Psoas muscle (tissue), 8 donors: ENCODE data around the gene UMAD1. TPM values are rescaled to one million over a fixed set of nuclear protein-coding genes. Genes with fewer than 3 reads are reported as not detected.

ENCODE experiments used
- ATAC-seq, 4 donors: fragments of 200-7000 bp; cut with Tn5 transposase; one replicate each; pipeline ENCODE4 v1.9.1; 2020; ENCODE audit warnings: moderate library complexity in 3 of 4, mild to moderate bottlenecking in 2 of 4
- DNase-seq, 2 donors: peaks; one replicate each; pipeline ENCODE4 v3.0.0-alpha.2; 2020
- H3K27ac ChIP-seq: fragments of 200-600 bp; one replicate; pipeline ENCODE4 v1.8.0; 2022
- H3K27me3 ChIP-seq, 3 donors: fragments of 200-600 bp in 1 of 3; one replicate each; pipeline versions ENCODE4 v1.6.1 to v1.8.0; 2013 to 2022; ENCODE audit warnings: low read length in 2 of 3, mild to moderate bottlenecking in 2 of 3, moderate library complexity in 1 of 3; ENCODE audit not compliant: insufficient read depth in 3 of 3
- H3K36me3 ChIP-seq, 2 donors: fragments of 200-600 bp in 1 of 2; one replicate each; pipeline versions ENCODE4 v1.6.1 to v1.8.0; 2013 to 2022; ENCODE audit warnings: low read depth in 1 of 2, mild to moderate bottlenecking in 1 of 2, moderate library complexity in 1 of 2; ENCODE audit not compliant: insufficient read depth in 1 of 2
- H3K4me1 ChIP-seq: fragments of 200-600 bp; one replicate; pipeline ENCODE4 v1.8.0; 2022
- H3K4me3 ChIP-seq: fragments of 200-600 bp; one replicate; pipeline ENCODE4 v1.8.0; 2022; ENCODE audit warnings: mild to moderate bottlenecking
- H3K9me3 ChIP-seq: fragments of 200-600 bp; one replicate; pipeline ENCODE4 v1.8.0; 2022
- CTCF ChIP-seq: fragments of 200-600 bp; IDR thresholded peaks from one replicate; pipeline ENCODE4 v1.8.0; 2022; ENCODE audit warnings: antibody characterized with exemption
- WGBS, 3 donors: extraction: QIAGEN DNeasy Blood & Tissue Kit; methylation state at CpG; one replicate each; pipeline versions ENCODE4 v1.1.6 to v1.1.7; 2013; 5-methylcytosine and 5-hydroxymethylcytosine counted together
- intact Hi-C, 2 donors: fragments of 100-400 bp; cut with DNase I; formaldehyde crosslinking; loops; one replicate each; pipeline versions ENCODE4 v1.11.0 to v1.14.2; 2022
- polyA plus RNA-seq, 3 donors: library from polyadenylated mRNA; stranded (reverse); fragments of 200-250 nt; gene quantifications; one replicate each; pipeline ENCODE4 v1.2.3, GENCODE V29; 2013
- total RNA-seq, 4 donors: library from RNA; stranded (reverse); fragmentation: NEBNext Ultra II Directional in 2 of 4; extraction: Animal tissue kit (Norgen Biotek cat#: 25700) in 2 of 4; gene quantifications; one replicate each; pipeline versions ENCODE4 v1.2.1 to v1.2.4, GENCODE V29; 2021 to 2023
- donor health status: healthy with polysubstance abuse.
- donor health status: DM: no; HTN: no; CAD: no; lungs with moderate emphysema.
- donor health status: Bipolar disorder and iron deficiency.
- donor health status: healthy.
- donor health status: DM: yes; HTN: yes; CAD: no.
- donor health status: DM: no; HTN: no; CAD: no.
- donor health status: DM: no; HTN: no; CAD: no.
- donor health status: DM: yes; HTN: yes; CAD: no.

UMAD1 gene
- total and polyA plus RNA-seq, 7 donors = 6.2 to 19.1 (median 12.3) TPM

- Histone ChIP-seq H3K4me3 (no peak overlapping the region), H3K27me3 (no peaks in the 10 kb centered on the region), H3K36me3 (no peaks in the 10 kb centered on the region), H3K4me1 (no peaks in the 10 kb centered on the region), H3K27ac (no peak overlapping the region), H3K9me3 (no peaks in the 10 kb centered on the region)
- ATAC-seq (no peak), DNase-seq (no peak)
- intact Hi-C loops = no loop called here
- WGBS, 3 donors = 56 to 82% (median 62%) methylated on average over 3 of the region's 3 CpGs
- TF ChIP-seq CTCF = no peak
Measured at GRCh38 chr7:7920481-7920880, 279.9 kb downstream of the UMAD1 start.

GRCh38 chr7:7921830-7922229 lies 281.3 kb downstream of the UMAD1 start:
- no peaks in the 10 kb centered on the region for H3K9me3 ChIP-seq
- TF ChIP-seq CTCF = no peak
- no peak overlapping the region for H3K27ac ChIP-seq
- intact Hi-C loops = no loop called here
- no peaks in the 10 kb centered on the region for H3K36me3 ChIP-seq
- H3K4me3 ChIP-seq = no peak overlapping the region
- DNase-seq = no peak
- H3K4me1 ChIP-seq = no peaks in the 10 kb centered on the region
- peak in 1 of 4 donors; percentile 49 for ATAC-seq
- no peaks in the 10 kb centered on the region for H3K27me3 ChIP-seq

GRCh38 chr7:7922684-7923385 lies 282.3 kb downstream of the UMAD1 start:
- Histone ChIP-seq H3K27me3 (no peaks in the 10 kb centered on the region), H3K27ac (no peak overlapping the region), H3K36me3 (no peaks in the 10 kb centered on the region), H3K4me3 (no peak overlapping the region), H3K9me3 (no peaks in the 10 kb centered on the region), H3K4me1 (no peaks in the 10 kb centered on the region)
- ATAC-seq = no peak
- DNase-seq = no peak
- WGBS, 3 donors = 48 to 61% (median 50%) methylated on average over 7 of the region's 7 CpGs
- intact Hi-C loops = no loop called here
- no peak for TF ChIP-seq CTCF

GRCh38 chr7:7923818-7924217 lies 283.3 kb downstream of the UMAD1 start:
- Histone ChIP-seq H3K27ac (no peak overlapping the region), H3K4me1 (no peaks in the 10 kb centered on the region), H3K4me3 (no peak overlapping the region), H3K36me3 (no peaks in the 10 kb centered on the region), H3K9me3 (no peaks in the 10 kb centered on the region), H3K27me3 (no peaks in the 10 kb centered on the region)
- intact Hi-C loops = no loop called here
- DNase-seq (no peak), ATAC-seq (no peak)
- WGBS, 3 donors = 77 to 88% (median 81%) methylated on average over 1 of the region's 1 CpG
- no peak for TF ChIP-seq CTCF

- Histone ChIP-seq H3K9me3 (no peaks in the 10 kb centered on the region), H3K4me1 (no peaks in the 10 kb centered on the region), H3K4me3 (no peak overlapping the region), H3K27me3 (no peaks in the 10 kb centered on the region), H3K27ac (no peak overlapping the region), H3K36me3 (no peaks in the 10 kb centered on the region)
- intact Hi-C loops = no loop called here
- TF ChIP-seq CTCF = no peak
- DNase-seq = no peak
- ATAC-seq = no peak
Measured at GRCh38 chr7:7924303-7924702, 283.8 kb downstream of the UMAD1 start.
